ENCODE measurements around the gene CPA5. TPM values are rescaled to one million over a fixed set of nuclear protein-coding genes. Genes with fewer than 3 reads are reported as not detected.

Gene CPA5
- total RNA-seq, 1 experiment from 2014 or later: not detected

DNA sequence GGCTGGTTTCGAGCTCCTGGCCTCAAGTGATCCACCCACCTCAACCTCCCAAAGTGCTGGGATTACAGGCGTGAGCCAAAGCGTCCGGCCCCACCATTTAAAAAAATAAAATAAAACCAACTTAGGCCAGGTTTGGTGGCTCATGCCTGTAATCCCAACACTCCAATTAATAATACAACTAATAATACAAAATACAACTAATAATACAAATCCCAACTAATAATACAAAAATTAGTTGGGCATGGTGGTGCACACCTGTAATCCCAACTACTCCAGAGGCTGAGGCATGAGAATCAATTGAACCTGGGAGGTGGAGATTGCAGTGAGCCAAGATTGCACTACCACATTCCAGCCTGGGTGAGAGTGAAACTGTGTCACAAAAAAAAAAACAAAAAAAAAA, 68.6 kb downstream of the CPA5 start:
- Histone ChIP-seq H4K5ac (ENCODE audit: insufficient read length, low read depth, low read length) (no peak overlapping the region), H3K23ac (ENCODE audit: insufficient read length, low read depth, low read length) (no peak overlapping the region), H3K18ac (ENCODE audit: insufficient read length, low read depth, low read length) (no peak overlapping the region), H3K4me2 (ENCODE audit: insufficient read depth, insufficient read length, low read length) (no peak overlapping the region), H2BK12ac (ENCODE audit: insufficient read length, low read depth, low read length) (no peak overlapping the region), H3K79me2 (ENCODE audit: insufficient read depth, low read length) (no peaks in the 10 kb centered on the region), H3K27me3 (ENCODE audit: insufficient read depth, low read length) (no peaks in the 10 kb centered on the region), H2BK15ac (ENCODE audit: low read depth, low read length) (no peak overlapping the region), H4K8ac (replicated peaks; ENCODE audit: insufficient read length, low read depth, low read length) (no peak overlapping the region), H2BK120ac (ENCODE audit: low read depth, low read length, poor library complexity, severe bottlenecking) (no peak overlapping the region), H3K27ac (ENCODE audit: insufficient read length, low read depth, low read length) (no peak overlapping the region), H3K4ac (ENCODE audit: low read depth, low read length) (no peak overlapping the region), H2BK20ac (ENCODE audit: low read depth, low read length, poor library complexity, severe bottlenecking) (no peak overlapping the region), H3K23me2 (ENCODE audit: insufficient read length, low read depth, low read length, poor library complexity, severe bottlenecking) (no peaks in the 10 kb centered on the region), H2BK5ac (ENCODE audit: insufficient read length, low read length) (no peak overlapping the region), H3K9ac (ENCODE audit: extremely low read depth, insufficient read length, low read length) (no peak overlapping the region), H3K4me1 (ENCODE audit: insufficient read depth, low read length) (no peaks in the 10 kb centered on the region), H3K56ac (ENCODE audit: insufficient read length, low read depth, low read length) (no peak overlapping the region), H3K79me1 (ENCODE audit: insufficient read depth, low read depth, low read length, poor library complexity, severe bottlenecking) (no peaks in the 10 kb centered on the region), H3K9me3 (ENCODE audit: control insufficient read depth, low read depth, low read length) (no peaks in the 10 kb centered on the region), H2AFZ (ENCODE audit: low read length) (no peak overlapping the region), H3T11ph (ENCODE audit: low read length) (no peak overlapping the region), H4K20me1 (ENCODE audit: control insufficient read depth, insufficient read depth, insufficient read length) (no peaks in the 10 kb centered on the region), H3K14ac (ENCODE audit: insufficient read depth, low read length) (no peak overlapping the region), H2AK5ac (ENCODE audit: insufficient read length, low read length) (no peak overlapping the region), H4K91ac (ENCODE audit: insufficient read length, low read depth, low read length) (no peak overlapping the region)
- DNase-seq: no peak
- H3K27me3 Mint-ChIP-seq (ENCODE audit: low read depth): no peaks in the 10 kb centered on the region
- no peak overlapping the region for H3K27ac Mint-ChIP-seq
- WGBS (ENCODE audit: extremely low coverage, insufficient read length, low lambda C conversion rate): no CpG with 5 or more reads among the region's 4 CpGs
- peaks cover 3 to 7% of the 10 kb centered on the region in 2 experiments; a peak in 2 of 4 replicates for H3K4me1 Mint-ChIP-seq
- no peak overlapping the region for H3K4me3 Mint-ChIP-seq
- H3K36me3 Mint-ChIP-seq (ENCODE audit: insufficient read depth in 1 of 3, low read depth in 3 of 3): peaks cover 0 to 3% (median 0%) of the 10 kb centered on the region in 3 experiments; a peak in 3 of 7 replicates
- TF ChIP-seq, protein P1, sequence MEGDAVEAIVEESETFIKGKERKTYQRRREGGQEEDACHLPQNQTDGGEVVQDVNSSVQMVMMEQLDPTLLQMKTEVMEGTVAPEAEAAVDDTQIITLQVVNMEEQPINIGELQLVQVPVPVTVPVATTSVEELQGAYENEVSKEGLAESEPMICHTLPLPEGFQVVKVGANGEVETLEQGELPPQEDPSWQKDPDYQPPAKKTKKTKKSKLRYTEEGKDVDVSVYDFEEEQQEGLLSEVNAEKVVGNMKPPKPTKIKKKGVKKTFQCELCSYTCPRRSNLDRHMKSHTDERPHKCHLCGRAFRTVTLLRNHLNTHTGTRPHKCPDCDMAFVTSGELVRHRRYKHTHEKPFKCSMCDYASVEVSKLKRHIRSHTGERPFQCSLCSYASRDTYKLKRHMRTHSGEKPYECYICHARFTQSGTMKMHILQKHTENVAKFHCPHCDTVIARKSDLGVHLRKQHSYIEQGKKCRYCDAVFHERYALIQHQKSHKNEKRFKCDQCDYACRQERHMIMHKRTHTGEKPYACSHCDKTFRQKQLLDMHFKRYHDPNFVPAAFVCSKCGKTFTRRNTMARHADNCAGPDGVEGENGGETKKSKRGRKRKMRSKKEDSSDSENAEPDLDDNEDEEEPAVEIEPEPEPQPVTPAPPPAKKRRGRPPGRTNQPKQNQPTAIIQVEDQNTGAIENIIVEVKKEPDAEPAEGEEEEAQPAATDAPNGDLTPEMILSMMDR (conservative IDR thresholded peaks at IDR 0.05): no peak
- no peaks in the 10 kb centered on the region for H3K9me3 Mint-ChIP-seq
